Measurements from ENCODE around the gene CDK10.

DNA sequence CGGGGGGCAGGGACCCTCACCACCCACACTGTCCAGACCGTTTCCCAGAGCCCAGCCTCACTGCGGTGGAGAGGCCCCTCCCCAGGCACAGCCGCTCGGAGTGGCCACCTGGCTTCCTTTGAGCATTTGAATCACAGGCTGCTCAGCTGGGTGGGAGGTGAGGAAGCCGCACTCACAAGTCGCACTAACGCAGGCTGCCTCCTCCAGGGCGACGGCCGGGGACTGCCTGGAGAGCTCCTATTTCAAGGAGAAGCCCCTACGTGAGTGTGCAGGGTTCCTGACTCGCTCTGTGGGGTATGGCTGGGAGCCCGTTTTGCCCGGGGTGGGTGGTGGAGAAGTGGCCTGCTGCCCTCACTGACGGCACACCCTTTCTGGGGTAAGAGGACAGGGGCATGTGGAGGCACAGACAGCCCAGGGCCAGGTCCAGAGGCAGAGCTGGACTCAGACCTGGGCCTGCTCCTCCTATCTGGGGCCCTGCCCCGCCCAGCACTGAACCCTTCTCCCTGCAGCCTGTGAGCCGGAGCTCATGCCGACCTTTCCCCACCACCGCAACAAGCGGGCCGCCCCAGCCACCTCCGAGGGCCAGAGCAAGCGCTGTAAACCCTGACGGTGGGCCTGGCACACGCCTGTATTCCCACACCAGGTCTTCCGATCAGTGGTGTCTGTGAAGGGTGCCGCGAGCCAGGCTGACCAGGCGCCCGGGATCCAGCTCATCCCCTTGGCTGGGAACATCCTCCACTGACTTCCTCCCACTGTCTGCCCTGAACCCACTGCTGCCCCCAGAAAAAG, 8.8 kb downstream of the CDK10 start:
- TF ChIP-seq, protein P1, sequence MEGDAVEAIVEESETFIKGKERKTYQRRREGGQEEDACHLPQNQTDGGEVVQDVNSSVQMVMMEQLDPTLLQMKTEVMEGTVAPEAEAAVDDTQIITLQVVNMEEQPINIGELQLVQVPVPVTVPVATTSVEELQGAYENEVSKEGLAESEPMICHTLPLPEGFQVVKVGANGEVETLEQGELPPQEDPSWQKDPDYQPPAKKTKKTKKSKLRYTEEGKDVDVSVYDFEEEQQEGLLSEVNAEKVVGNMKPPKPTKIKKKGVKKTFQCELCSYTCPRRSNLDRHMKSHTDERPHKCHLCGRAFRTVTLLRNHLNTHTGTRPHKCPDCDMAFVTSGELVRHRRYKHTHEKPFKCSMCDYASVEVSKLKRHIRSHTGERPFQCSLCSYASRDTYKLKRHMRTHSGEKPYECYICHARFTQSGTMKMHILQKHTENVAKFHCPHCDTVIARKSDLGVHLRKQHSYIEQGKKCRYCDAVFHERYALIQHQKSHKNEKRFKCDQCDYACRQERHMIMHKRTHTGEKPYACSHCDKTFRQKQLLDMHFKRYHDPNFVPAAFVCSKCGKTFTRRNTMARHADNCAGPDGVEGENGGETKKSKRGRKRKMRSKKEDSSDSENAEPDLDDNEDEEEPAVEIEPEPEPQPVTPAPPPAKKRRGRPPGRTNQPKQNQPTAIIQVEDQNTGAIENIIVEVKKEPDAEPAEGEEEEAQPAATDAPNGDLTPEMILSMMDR (IDR thresholded peaks at IDR 0.05; ENCODE audit: low read length) = no peak
- TF ChIP-seq EZH2 (optimal IDR thresholded peaks at IDR 0.05; ENCODE audit: low read depth, low read length) = no peak
